HepG2 (cell line): Measurements from ENCODE around the gene BPIFA2. TPM values are rescaled to one million over a fixed set of nuclear protein-coding genes. Genes with fewer than 3 reads are reported as not detected.

ENCODE experiments used
- ATAC-seq: fragments of 200-7000 bp; cut with Tn5 transposase; 3 replicates; pipeline ENCODE4 v1.9.1; 2020; ENCODE audit warnings: mild to moderate bottlenecking, moderate library complexity
- BruUV-seq: library from RNA; stranded (reverse); fragments of 400-500 nt; replicated peaks from 2 replicates; lab custom pipeline; 2021; lab: Mats Ljungman, UMichigan
- CTCF ChIA-PET: fragments of 300-600 bp; formaldehyde crosslinking; extraction: SDS; loops from one replicate; lab custom pipeline; 2021; ENCODE audit warnings: low total read pairs, inconsistent platforms, low intra/inter-chr PET ratio; lab: Yijun Ruan, JAX
- POLR2A ChIA-PET: fragments of 350-600 bp; sonication (Branson Sonifier 250); formaldehyde crosslinking; loops from one replicate; lab custom pipeline; 2020; ENCODE audit warnings: antibody characterized with exemption, inconsistent platforms; lab: Yijun Ruan, JAX
- DNase-seq: peaks from one replicate; pipeline ENCODE4 v3.0.0-alpha.2; 2015; ENCODE audit warnings: low spot score
- FAIRE-seq: peaks from 3 replicates; lab custom pipeline; 2011; peaks lifted over from hg19 to GRCh38; lab: Jason Lieb, UNC
- H2AFZ ChIP-seq: one replicate; pipeline ENCODE4 v1.6.1; 2011; ENCODE audit warnings: low read length, inconsistent platforms
- H3K27ac ChIP-seq: fragments of 300-600 bp; 3 replicates; pipeline ENCODE4 v1.8.0; 2011; ENCODE audit warnings: mixed run types, mild to moderate bottlenecking, mixed read lengths, low read length, inconsistent platforms; ENCODE audit not compliant: insufficient read depth; ENCODE audit errors: extremely low read length
- H3K27me3 ChIP-seq, 2 experiments: fragments of 200-600 bp in 1 of 2; 2 replicates in 1 of 2; 3 replicates in 1 of 2; pipeline versions ENCODE4 v1.6.0 to v1.8.0; 2011; ENCODE audit warnings: low read length in 2 of 2, mild to moderate bottlenecking in 2 of 2, moderate library complexity in 2 of 2, inconsistent platforms in 1 of 2; ENCODE audit not compliant: insufficient read depth in 2 of 2, control insufficient read depth in 1 of 2
- H3K36me3 ChIP-seq, 2 experiments: fragments of 200-600 bp in 1 of 2; replicated peaks in 1 of 2; 2 replicates in 1 of 2; 3 replicates in 1 of 2; pipeline versions ENCODE4 v1.5.1 to v1.8.0; 2011; ENCODE audit warnings: low read length in 2 of 2, inconsistent platforms in 1 of 2; ENCODE audit not compliant: insufficient read depth in 2 of 2, control insufficient read depth in 1 of 2
- H3K4me1 ChIP-seq: 2 replicates; pipeline ENCODE4 v1.5.1; 2012; ENCODE audit warnings: low read length, inconsistent platforms; ENCODE audit not compliant: insufficient read depth
- H3K4me2 ChIP-seq: 2 replicates; pipeline ENCODE4 v1.6.0; 2011; ENCODE audit warnings: low read depth, low read length, inconsistent platforms
- H3K4me3 ChIP-seq, 3 experiments: fragments of 200-600 bp in 1 of 3; sonication (generic), shearing (Covaris generic) in 1 of 3; replicated peaks in 1 of 3; 2 replicates each; pipeline ENCODE4 v1.5.1; 2011 to 2016; ENCODE audit warnings: low read length in 3 of 3, inconsistent platforms in 2 of 3, low read depth in 2 of 3, mild to moderate bottlenecking in 2 of 3, control low read depth in 1 of 3, mixed read lengths in 1 of 3; ENCODE audit not compliant: insufficient read depth in 1 of 3
- H3K79me2 ChIP-seq: one replicate; pipeline ENCODE4 v1.6.1; 2011; ENCODE audit warnings: low read length, inconsistent platforms; ENCODE audit not compliant: insufficient read depth
- H3K9ac ChIP-seq: 2 replicates; pipeline ENCODE4 v1.6.0; 2011; ENCODE audit warnings: mild to moderate bottlenecking, low read depth, low read length, inconsistent platforms; ENCODE audit not compliant: insufficient read depth
- H3K9me3 ChIP-seq: 2 replicates; pipeline ENCODE4 v1.5.1; 2012; ENCODE audit warnings: mild to moderate bottlenecking, low read length
- H4K20me1 ChIP-seq: 2 replicates; pipeline ENCODE4 v1.6.0; 2011; ENCODE audit warnings: inconsistent platforms, mild to moderate bottlenecking, low read length, moderate library complexity; ENCODE audit not compliant: insufficient read depth
- ARID4A ChIP-seq: sonication (generic); formaldehyde crosslinking; IDR thresholded peaks from 2 replicates; pipeline ENCODE4 v1.5.0; 2020; ENCODE audit warnings: mild to moderate bottlenecking, missing genetic modification reagents, borderline replicate concordance
- ATF7 ChIP-seq, 2 experiments: fragments of 450-650 bp in 1 of 2; sonication (generic) in 1 of 2; formaldehyde crosslinking in 1 of 2; IDR thresholded peaks; 2 replicates each; pipeline versions ENCODE4 v1.4.0 to v1.6.1; 2016 to 2020; ENCODE audit warnings: antibody characterized with exemption in 1 of 2, mild to moderate bottlenecking in 1 of 2, missing genetic modification reagents in 1 of 2
- FOXK2 ChIP-seq: fragments of 450-650 bp; IDR thresholded peaks from 2 replicates; pipeline ENCODE4 v1.6.1; 2016
- GLI4 ChIP-seq: sonication (generic); formaldehyde crosslinking; IDR thresholded peaks from 2 replicates; pipeline ENCODE4 v1.5.1; 2020; ENCODE audit warnings: missing genetic modification reagents, mild to moderate bottlenecking, moderate library complexity, borderline replicate concordance
- MLX ChIP-seq: IDR thresholded peaks from 2 replicates; pipeline ENCODE4 v1.6.1; 2016
- NFIB ChIP-seq: sonication (generic); formaldehyde crosslinking; IDR thresholded peaks from 2 replicates; pipeline ENCODE4 v1.9.0; 2021; ENCODE audit warnings: missing genetic modification reagents, mild to moderate bottlenecking, borderline replicate concordance
- NR2C2 ChIP-seq: sonication (generic); formaldehyde crosslinking; IDR thresholded peaks from 2 replicates; pipeline ENCODE4 v1.4.0; 2020; ENCODE audit warnings: missing genetic modification reagents, mild to moderate bottlenecking, moderate library complexity, borderline replicate concordance
- POLR2AphosphoS5 ChIP-seq: IDR thresholded peaks from 2 replicates; pipeline ENCODE4 v1.6.1; 2012; ENCODE audit warnings: low read depth, low read length
- SMC3 ChIP-seq: IDR thresholded peaks from 2 replicates; pipeline ENCODE4 v1.6.1; 2011; ENCODE audit warnings: low read length, improper control_type of control experiment
- SP1 ChIP-seq, 2 experiments: fragments of 450-650 bp in 1 of 2; sonication (generic) in 1 of 2; formaldehyde crosslinking in 1 of 2; IDR thresholded peaks; 2 replicates each; pipeline versions ENCODE4 v1.4.0 to v1.6.1; 2016 to 2020; ENCODE audit warnings: missing genetic modification reagents in 1 of 2
- XBP1 ChIP-seq: sonication (generic); formaldehyde crosslinking; IDR thresholded peaks from 2 replicates; pipeline ENCODE4 v1.5.0; 2020; ENCODE audit warnings: missing genetic modification reagents
- WGBS: methylation state at CpG from one replicate; pipeline ENCODE4 v1.1.6; 2017; ENCODE audit warnings: low lambda C conversion rate; 5-methylcytosine and 5-hydroxymethylcytosine counted together
- in situ Hi-C: cut with HindIII; loops from 2 replicates; pipeline ENCODE4 v1.10.0; 2017; ENCODE audit warnings: low pct_unique_long_range_greater_than_20kb; ENCODE audit not compliant: extremely low pct_ligation_motif_present
- intact Hi-C: fragments of 100-400 bp; cut with micrococcal nuclease; formaldehyde crosslinking; loops from one replicate; pipeline ENCODE4 v1.10.0; 2022; ENCODE audit not compliant: unreplicated experiment
- polyA plus RNA-seq, 8 experiments: library from polyadenylated mRNA; depleted of rRNA in 3 of 8; stranded (reverse) in 7 of 8; unstranded in 1 of 8; fragments of >200 nt; fragmentation: Illumina TruSeq in 4 of 8; extraction: Trizol in 4 of 8; gene quantifications; 2 replicates each; pipeline versions ENCODE4 v1.2.1 to v1.2.3, GENCODE V29; 2011 to 2016; ENCODE audit warnings: low read depth in 4 of 8, missing spikeins in 1 of 8, mixed read lengths in 1 of 8; ENCODE audit not compliant: insufficient read depth in 1 of 8
- total RNA-seq, 5 experiments: library from RNA; depleted of rRNA; stranded (reverse); fragments of >200 nt; fragmentation: Illumina TruSeq; extraction: Trizol; gene quantifications; 2 replicates each; pipeline ENCODE4 v1.2.3, GENCODE V29; 2016; ENCODE audit warnings: low read depth in 1 of 5
- TF ChIP-seq, protein P1 (sequence below): sonication (generic); formaldehyde crosslinking; IDR thresholded peaks from 2 replicates; pipeline ENCODE4 v1.4.0; 2020; ENCODE audit warnings: mild to moderate bottlenecking, low read depth, missing genetic modification reagents
- TF ChIP-seq, protein P2 (sequence below): sonication (generic); formaldehyde crosslinking; IDR thresholded peaks from 2 replicates; pipeline ENCODE4 v1.5.0; 2020; ENCODE audit warnings: missing genetic modification reagents
- TF ChIP-seq, protein P3 (sequence below): sonication (generic); formaldehyde crosslinking; IDR thresholded peaks from 2 replicates; pipeline ENCODE4 v1.5.0; 2020; ENCODE audit warnings: mild to moderate bottlenecking, low read depth, missing genetic modification reagents, borderline replicate concordance

BPIFA2 gene
- total and polyA plus RNA-seq, 2 of the 13 experiments (the other 11 are each of a cell fraction or from before 2014, with no cell fraction given), result not detected

DNA sequence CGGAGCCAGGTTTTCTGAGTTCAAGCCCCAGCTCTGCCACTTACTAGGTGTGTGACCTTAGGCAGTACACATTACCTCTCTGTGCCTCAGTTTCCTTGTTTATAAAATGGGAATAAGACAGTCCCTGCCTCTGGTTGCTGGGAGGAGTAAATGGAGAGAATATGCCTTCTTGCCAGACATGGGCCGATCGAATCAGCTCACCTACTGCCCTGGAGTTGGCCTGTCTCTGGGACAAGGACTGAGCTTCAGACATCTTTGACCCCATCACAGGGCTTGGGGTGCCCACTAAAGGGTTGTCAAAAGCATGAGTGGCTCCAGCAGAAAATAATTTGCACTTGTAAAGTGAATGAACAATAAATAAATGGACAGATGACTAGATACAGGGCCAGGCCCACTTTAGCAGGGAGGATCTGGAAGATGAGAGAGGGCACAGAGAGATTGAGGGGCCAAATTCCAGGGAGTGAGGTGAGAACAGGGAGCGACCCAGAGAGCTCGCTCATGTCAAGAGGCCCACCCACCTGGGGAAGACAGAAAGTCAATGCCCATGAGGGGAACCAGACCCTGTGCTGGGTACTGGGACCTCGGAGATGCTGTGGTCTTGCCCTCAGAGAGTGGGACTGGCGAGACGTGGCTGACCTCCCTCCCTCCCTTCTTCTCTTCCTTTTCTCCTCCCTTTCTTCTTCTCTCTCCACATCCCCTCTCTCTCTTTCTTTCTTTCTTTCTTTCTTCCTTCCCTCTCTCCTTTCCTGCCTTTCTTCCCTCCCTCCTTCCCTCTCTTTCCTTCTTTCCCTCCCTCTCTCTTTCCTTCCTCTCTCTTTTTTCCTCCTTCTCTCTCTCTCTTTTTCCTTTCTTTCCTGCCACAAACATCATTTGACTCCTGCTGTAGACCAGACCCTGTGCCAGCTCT is 3.9 kb upstream of the BPIFA2 start (continued):
- TF ChIP-seq, protein P1, sequence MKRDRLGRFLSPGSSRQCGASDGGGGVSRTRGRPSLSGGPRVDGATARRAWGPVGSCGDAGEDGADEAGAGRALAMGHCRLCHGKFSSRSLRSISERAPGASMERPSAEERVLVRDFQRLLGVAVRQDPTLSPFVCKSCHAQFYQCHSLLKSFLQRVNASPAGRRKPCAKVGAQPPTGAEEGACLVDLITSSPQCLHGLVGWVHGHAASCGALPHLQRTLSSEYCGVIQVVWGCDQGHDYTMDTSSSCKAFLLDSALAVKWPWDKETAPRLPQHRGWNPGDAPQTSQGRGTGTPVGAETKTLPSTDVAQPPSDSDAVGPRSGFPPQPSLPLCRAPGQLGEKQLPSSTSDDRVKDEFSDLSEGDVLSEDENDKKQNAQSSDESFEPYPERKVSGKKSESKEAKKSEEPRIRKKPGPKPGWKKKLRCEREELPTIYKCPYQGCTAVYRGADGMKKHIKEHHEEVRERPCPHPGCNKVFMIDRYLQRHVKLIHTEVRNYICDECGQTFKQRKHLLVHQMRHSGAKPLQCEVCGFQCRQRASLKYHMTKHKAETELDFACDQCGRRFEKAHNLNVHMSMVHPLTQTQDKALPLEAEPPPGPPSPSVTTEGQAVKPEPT (CRISPR knock-in tag), result no peak
- TF ChIP-seq NR2C2 (CRISPR knock-in tag) (no peak), FOXK2 (peak; percentile 26; the same call in 1 of the 2 replicates), NFIB (CRISPR knock-in tag) (0 out of 2 replicates have a peak, but pooled peaks have one; percentile 37), XBP1 (CRISPR knock-in tag) (no peak), ATF7 (IDR thresholded peaks at IDR 0.05) (0 out of 2 replicates have a peak, but pooled peaks have one; percentile 3), ATF7 (CRISPR knock-in tag; IDR thresholded peaks at IDR 0.05) (no peak)

GRCh38 chr20:33164763-33165095 is 3.2 kb upstream of the BPIFA2 start:
- POLR2A ChIA-PET, result no interaction called here
- Histone ChIP-seq H3K36me3 (no peaks in the 10 kb centered on the region), H3K27me3 (peaks cover 0 to 34% of the 10 kb centered on the region in 2 experiments; a peak in 2 of 5 replicates), H3K79me2 (no peaks in the 10 kb centered on the region), H3K4me3 (no peak overlapping the region), H3K4me2 (no peak overlapping the region), H3K9me3 (peaks cover 9% of the 10 kb centered on the region), H3K27ac (no peak overlapping the region), H3K4me1 (no peaks in the 10 kb centered on the region), H2AFZ (no peak overlapping the region), H4K20me1 (no peaks in the 10 kb centered on the region; the same call in 1 of the 2 replicates), H3K9ac (no peak overlapping the region)
- no peak for ATAC-seq
- in situ Hi-C loops, result no loop called here
- no peak for DNase-seq
- intact Hi-C loops, result no loop called here
- CTCF ChIA-PET, result no interaction called here
- 35% methylated on average over 6 of the region's 6 CpGs for WGBS
- BruUV-seq, result no TSS peak
- FAIRE-seq, result no peak
- no peak for TF ChIP-seq SMC3
- TF ChIP-seq, protein P2, sequence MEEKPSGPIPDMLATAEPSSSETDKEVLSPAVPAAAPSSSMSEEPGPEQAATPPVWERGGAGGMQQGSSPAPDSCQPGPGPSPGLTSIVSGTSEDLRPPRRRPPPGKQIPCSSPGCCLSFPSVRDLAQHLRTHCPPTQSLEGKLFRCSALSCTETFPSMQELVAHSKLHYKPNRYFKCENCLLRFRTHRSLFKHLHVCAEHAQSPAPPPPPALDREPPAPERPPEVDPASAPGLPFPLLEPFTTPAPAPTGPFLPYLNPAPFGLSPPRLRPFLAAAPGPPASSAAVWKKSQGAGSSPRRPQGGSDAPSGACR (CRISPR knock-in tag), result no peak
- TF ChIP-seq GLI4 (CRISPR knock-in tag), result no peak
- TF ChIP-seq, protein P3, sequence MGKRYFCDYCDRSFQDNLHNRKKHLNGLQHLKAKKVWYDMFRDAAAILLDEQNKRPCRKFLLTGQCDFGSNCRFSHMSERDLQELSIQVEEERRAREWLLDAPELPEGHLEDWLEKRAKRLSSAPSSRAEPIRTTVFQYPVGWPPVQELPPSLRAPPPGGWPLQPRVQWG, result no peak
- no peak for TF ChIP-seq POLR2AphosphoS5
- no peak for TF ChIP-seq MLX
- no peak for TF ChIP-seq SP1 (IDR thresholded peaks at IDR 0.05)
- no peak for TF ChIP-seq SP1 (CRISPR knock-in tag; IDR thresholded peaks at IDR 0.05)
- no peak for TF ChIP-seq ARID4A
